ENCODE data around the gene TMPRSS13.

- TF ChIP-seq EZH2 (IDR thresholded peaks at IDR 0.05; ENCODE audit: insufficient read depth, poor library complexity, severe bottlenecking) (no peak), EZH2phosphoT487 (IDR thresholded peaks at IDR 0.05; ENCODE audit: insufficient read depth, low read depth) (no peak)
These were observed 42.8 kb upstream of the TMPRSS13 start for GRCh38 chr11:117972044-117972443.
